ENCODE measurements around the gene FREM2.

- TF ChIP-seq CTCF (IDR thresholded peaks at IDR 0.05) (no peak), POLR2A (IDR thresholded peaks at IDR 0.05) (no peak), POLR2AphosphoS5 (IDR thresholded peaks at IDR 0.05) (no peak)
These were observed 143.7 kb downstream of the FREM2 start for GRCh38 chr13:38830442-38831045.

Data from sigmoid colon (tissue), 4 donors.